MG63 (cell line): ENCODE data around the gene LRRC18. TPM values are rescaled to one million over a fixed set of nuclear protein-coding genes. Genes with fewer than 3 reads are reported as not detected.

ENCODE experiments used
- DNase-seq: peaks from one replicate; pipeline ENCODE4 v3.0.0-alpha.2; 2020
- H3K27me3 ChIP-seq: fragments of 250-450 bp; sonication (Bioruptor Pico); 2 replicates; pipeline ENCODE4 v1.5.1; 2020; ENCODE audit warnings: mild to moderate bottlenecking, moderate library complexity
- H3K36me3 ChIP-seq: fragments of 250-450 bp; sonication (Bioruptor Pico); 2 replicates; pipeline ENCODE4 v1.5.1; 2020; ENCODE audit warnings: mild to moderate bottlenecking, moderate library complexity
- H3K4me3 ChIP-seq: fragments of 250-450 bp; sonication (Bioruptor Pico); 2 replicates; pipeline ENCODE4 v1.5.1; 2020; ENCODE audit warnings: mild to moderate bottlenecking, moderate library complexity
- H3K9me3 ChIP-seq: fragments of 250-450 bp; sonication (Bioruptor Pico); 2 replicates; pipeline ENCODE4 v1.5.1; 2020; ENCODE audit warnings: mild to moderate bottlenecking, moderate library complexity
- total RNA-seq: library from RNA; depleted of rRNA; stranded (reverse); fragments of >200 nt; shearing (Covaris generic); gene quantifications from 2 replicates; pipeline ENCODE4 v1.2.3, GENCODE V29; 2014; ENCODE audit warnings: low replicate concordance

The LRRC18 gene
- total RNA-seq, 1 experiment from 2014 or later: not detected

GRCh38 chr10:48951707-48952106, 12.1 kb upstream of the LRRC18 start:
- Histone ChIP-seq H3K36me3 (no peaks in the 10 kb centered on the region), H3K9me3 (no peaks in the 10 kb centered on the region), H3K27me3 (no peaks in the 10 kb centered on the region), H3K4me3 (no peak overlapping the region)
- no peak for DNase-seq

GRCh38 chr10:48948470-48949037, 8.9 kb upstream of the LRRC18 start:
- no peak overlapping the region for H3K4me3 ChIP-seq
- no peaks in the 10 kb centered on the region for H3K36me3 ChIP-seq
- no peaks in the 10 kb centered on the region for H3K27me3 ChIP-seq
- H3K9me3 ChIP-seq: no peaks in the 10 kb centered on the region
- DNase-seq: no peak

GRCh38 chr10:48947690-48948469, 8.2 kb upstream of the LRRC18 start:
- H3K9me3 ChIP-seq: no peaks in the 10 kb centered on the region
- DNase-seq: no peak
- H3K36me3 ChIP-seq: no peaks in the 10 kb centered on the region
- no peak overlapping the region for H3K4me3 ChIP-seq
- H3K27me3 ChIP-seq: no peaks in the 10 kb centered on the region

- Histone ChIP-seq H3K27me3 (no peaks in the 10 kb centered on the region), H3K36me3 (no peaks in the 10 kb centered on the region), H3K4me3 (no peak overlapping the region), H3K9me3 (no peaks in the 10 kb centered on the region)
- no peak for DNase-seq
Observed at GRCh38 chr10:48946891-48947500, 7.4 kb upstream of the LRRC18 start.

GRCh38 chr10:48946332-48946731, 6.7 kb upstream of the LRRC18 start:
- Histone ChIP-seq H3K27me3 (no peaks in the 10 kb centered on the region), H3K36me3 (no peaks in the 10 kb centered on the region), H3K4me3 (no peak overlapping the region), H3K9me3 (no peaks in the 10 kb centered on the region)
- no peak for DNase-seq

- H3K27me3 ChIP-seq: no peaks in the 10 kb centered on the region
- no peak overlapping the region for H3K4me3 ChIP-seq
- DNase-seq: no peak
- H3K36me3 ChIP-seq: no peaks in the 10 kb centered on the region
- no peaks in the 10 kb centered on the region for H3K9me3 ChIP-seq
Observed at GRCh38 chr10:48945441-48946130, 5.9 kb upstream of the LRRC18 start.

- Histone ChIP-seq H3K27me3 (no peaks in the 10 kb centered on the region), H3K4me3 (no peak overlapping the region), H3K36me3 (no peaks in the 10 kb centered on the region), H3K9me3 (no peaks in the 10 kb centered on the region)
- DNase-seq: no peak
Observed at GRCh38 chr10:48944171-48944570, 4.5 kb upstream of the LRRC18 start.

- no peak for DNase-seq
- no peaks in the 10 kb centered on the region for H3K9me3 ChIP-seq
- no peak overlapping the region for H3K4me3 ChIP-seq
- H3K36me3 ChIP-seq: no peaks in the 10 kb centered on the region
- H3K27me3 ChIP-seq: no peaks in the 10 kb centered on the region
Observed at GRCh38 chr10:48943096-48943495, 3.5 kb upstream of the LRRC18 start.

GRCh38 chr10:48941427-48942075, 1.9 kb upstream of the LRRC18 start:
- Histone ChIP-seq H3K9me3 (no peaks in the 10 kb centered on the region), H3K36me3 (no peaks in the 10 kb centered on the region), H3K27me3 (no peaks in the 10 kb centered on the region), H3K4me3 (no peak overlapping the region)
- DNase-seq: no peak

GRCh38 chr10:48940958-48941357, 1.3 kb upstream of the LRRC18 start:
- no peak overlapping the region for H3K4me3 ChIP-seq
- no peak for DNase-seq
- no peaks in the 10 kb centered on the region for H3K9me3 ChIP-seq
- H3K36me3 ChIP-seq: no peaks in the 10 kb centered on the region
- H3K27me3 ChIP-seq: no peaks in the 10 kb centered on the region

GRCh38 chr10:48940372-48940771, 732 bp upstream of the LRRC18 start:
- Histone ChIP-seq H3K4me3 (no peak overlapping the region), H3K36me3 (no peaks in the 10 kb centered on the region), H3K27me3 (peaks cover under 1% of the 10 kb centered on the region; the same call in 1 of the 2 replicates), H3K9me3 (no peaks in the 10 kb centered on the region)
- no peak for DNase-seq

GRCh38 chr10:48938990-48939536, 577 bp downstream of the LRRC18 start:
- no peak for DNase-seq
- no peak overlapping the region for H3K4me3 ChIP-seq
- peaks cover 3% of the 10 kb centered on the region; the same call in 1 of the 2 replicates for H3K27me3 ChIP-seq
- no peaks in the 10 kb centered on the region for H3K36me3 ChIP-seq
- no peaks in the 10 kb centered on the region for H3K9me3 ChIP-seq

GRCh38 chr10:48938281-48938680, 1.4 kb downstream of the LRRC18 start:
- no peak for DNase-seq
- Histone ChIP-seq H3K36me3 (no peaks in the 10 kb centered on the region), H3K4me3 (no peak overlapping the region), H3K9me3 (no peaks in the 10 kb centered on the region), H3K27me3 (peaks cover 3% of the 10 kb centered on the region; the same call in 1 of the 2 replicates)

GRCh38 chr10:48937796-48938195, 1.8 kb downstream of the LRRC18 start:
- no peak for DNase-seq
- Histone ChIP-seq H3K27me3 (peaks cover 3% of the 10 kb centered on the region; the same call in 1 of the 2 replicates), H3K4me3 (no peak overlapping the region), H3K36me3 (no peaks in the 10 kb centered on the region), H3K9me3 (no peaks in the 10 kb centered on the region)

- no peak for DNase-seq
- H3K36me3 ChIP-seq: no peaks in the 10 kb centered on the region
- peaks cover 3% of the 10 kb centered on the region; the same call in 1 of the 2 replicates for H3K27me3 ChIP-seq
- H3K9me3 ChIP-seq: no peaks in the 10 kb centered on the region
- no peak overlapping the region for H3K4me3 ChIP-seq
Observed at GRCh38 chr10:48935577-48935976, 4.1 kb downstream of the LRRC18 start.

GRCh38 chr10:48934672-48935501, 4.8 kb downstream of the LRRC18 start:
- Histone ChIP-seq H3K36me3 (no peaks in the 10 kb centered on the region), H3K27me3 (peaks cover 3% of the 10 kb centered on the region; the same call in 1 of the 2 replicates), H3K9me3 (no peaks in the 10 kb centered on the region), H3K4me3 (no peak overlapping the region)
- DNase-seq: no peak
